Ascending aorta (tissue), 2 donors: ENCODE results near the gene TECPR2. TPM values are rescaled to one million over a fixed set of nuclear protein-coding genes. Genes with fewer than 3 reads are reported as not detected.

Experiments
- DNase-seq, 2 donors: peaks; one replicate each; pipeline ENCODE4 v3.0.0-alpha.2; 2019; ENCODE audit warnings: low spot score in 2 of 2
- H3K27ac ChIP-seq, 2 donors: fragments of 200-600 bp; sonication (generic); one replicate each; pipeline ENCODE4 v1.5.1; 2016 to 2017; ENCODE audit warnings: mild to moderate bottlenecking in 1 of 2
- H3K27me3 ChIP-seq: fragments of 200-600 bp; sonication (generic); one replicate; pipeline ENCODE4 v1.5.1; 2017
- H3K36me3 ChIP-seq, 2 donors: fragments of 200-600 bp; sonication (generic); one replicate each; pipeline ENCODE4 v1.5.1; 2016
- H3K4me1 ChIP-seq, 2 donors: fragments of 200-600 bp; sonication (generic); one replicate each; pipeline ENCODE4 v1.5.1; 2016 to 2017; ENCODE audit warnings: mild to moderate bottlenecking in 1 of 2
- H3K4me3 ChIP-seq, 2 donors: fragments of 200-600 bp; sonication (generic); one replicate each; pipeline ENCODE4 v1.5.1; 2016 to 2017; ENCODE audit warnings: mild to moderate bottlenecking in 1 of 2
- H3K9me3 ChIP-seq, 2 donors: fragments of 200-600 bp; sonication (generic); one replicate each; pipeline ENCODE4 v1.5.1; 2016
- intact Hi-C: fragments of 100-400 bp; cut with DNase I; formaldehyde crosslinking; loops from one replicate; pipeline ENCODE4 v1.15.1; 2023
- total RNA-seq: library from RNA; depleted of rRNA; stranded (reverse); fragments of >200 nt; gene quantifications from one replicate; pipeline ENCODE4 v1.1.0, GENCODE V29; 2016
- TF ChIP-seq, protein P1 (sequence below), 3 experiments: fragments of 200-600 bp in 2 of 3; fragments of 450-650 bp in 1 of 3; sonication (generic) in 2 of 3; IDR thresholded peaks; one replicate each; pipeline ENCODE4 v1.5.1; 2016 to 2019; ENCODE audit warnings: antibody characterized with exemption in 3 of 3, mild to moderate bottlenecking in 1 of 3, moderate library complexity in 1 of 3

TECPR2 gene
- total RNA-seq, 1 donor from 2014 or later: 27.0 TPM

DNA sequence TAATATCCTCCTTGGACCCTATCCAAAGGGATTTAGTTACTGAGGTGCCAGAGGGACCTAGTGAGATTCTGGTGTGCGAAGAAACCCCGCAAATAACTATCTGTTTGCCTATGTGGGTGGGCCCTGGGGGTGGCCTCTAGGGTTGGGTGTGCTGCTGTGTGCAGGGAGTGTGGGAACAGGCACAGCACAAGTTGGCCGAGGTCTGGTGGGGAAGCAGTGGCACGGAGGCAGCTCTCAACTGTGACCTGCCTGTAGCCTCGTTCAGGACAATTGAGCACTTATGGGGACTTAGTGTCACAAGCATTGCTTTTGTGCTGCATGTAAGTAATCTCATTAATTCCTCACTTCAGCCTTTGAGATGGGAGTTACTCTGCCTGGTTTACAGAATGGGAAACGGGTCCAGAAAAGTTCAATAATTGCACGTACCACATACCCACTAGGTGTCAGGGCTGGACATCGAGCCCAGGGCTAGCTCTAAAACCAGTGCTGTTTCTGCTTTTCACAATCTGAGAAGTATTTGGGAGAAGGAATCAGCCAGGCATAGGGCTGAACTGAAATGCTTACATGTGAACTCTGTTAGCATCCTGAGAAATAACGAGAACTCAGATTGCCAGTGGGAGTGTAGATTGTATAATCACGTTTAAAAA, 58.8 kb downstream of the TECPR2 start:
- Histone ChIP-seq H3K36me3 (peaks cover 4 to 28% of the 10 kb centered on the region in 2 donors), H3K27ac (no peak overlapping the region), H3K27me3 (no peaks in the 10 kb centered on the region), H3K4me1 (no peaks in the 10 kb centered on the region), H3K4me3 (no peak overlapping the region), H3K9me3 (no peaks in the 10 kb centered on the region)
- intact Hi-C loops: no loop called here
- DNase-seq: no peak
- TF ChIP-seq, protein P1, sequence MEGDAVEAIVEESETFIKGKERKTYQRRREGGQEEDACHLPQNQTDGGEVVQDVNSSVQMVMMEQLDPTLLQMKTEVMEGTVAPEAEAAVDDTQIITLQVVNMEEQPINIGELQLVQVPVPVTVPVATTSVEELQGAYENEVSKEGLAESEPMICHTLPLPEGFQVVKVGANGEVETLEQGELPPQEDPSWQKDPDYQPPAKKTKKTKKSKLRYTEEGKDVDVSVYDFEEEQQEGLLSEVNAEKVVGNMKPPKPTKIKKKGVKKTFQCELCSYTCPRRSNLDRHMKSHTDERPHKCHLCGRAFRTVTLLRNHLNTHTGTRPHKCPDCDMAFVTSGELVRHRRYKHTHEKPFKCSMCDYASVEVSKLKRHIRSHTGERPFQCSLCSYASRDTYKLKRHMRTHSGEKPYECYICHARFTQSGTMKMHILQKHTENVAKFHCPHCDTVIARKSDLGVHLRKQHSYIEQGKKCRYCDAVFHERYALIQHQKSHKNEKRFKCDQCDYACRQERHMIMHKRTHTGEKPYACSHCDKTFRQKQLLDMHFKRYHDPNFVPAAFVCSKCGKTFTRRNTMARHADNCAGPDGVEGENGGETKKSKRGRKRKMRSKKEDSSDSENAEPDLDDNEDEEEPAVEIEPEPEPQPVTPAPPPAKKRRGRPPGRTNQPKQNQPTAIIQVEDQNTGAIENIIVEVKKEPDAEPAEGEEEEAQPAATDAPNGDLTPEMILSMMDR (IDR thresholded peaks at IDR 0.05): no peak

DNA sequence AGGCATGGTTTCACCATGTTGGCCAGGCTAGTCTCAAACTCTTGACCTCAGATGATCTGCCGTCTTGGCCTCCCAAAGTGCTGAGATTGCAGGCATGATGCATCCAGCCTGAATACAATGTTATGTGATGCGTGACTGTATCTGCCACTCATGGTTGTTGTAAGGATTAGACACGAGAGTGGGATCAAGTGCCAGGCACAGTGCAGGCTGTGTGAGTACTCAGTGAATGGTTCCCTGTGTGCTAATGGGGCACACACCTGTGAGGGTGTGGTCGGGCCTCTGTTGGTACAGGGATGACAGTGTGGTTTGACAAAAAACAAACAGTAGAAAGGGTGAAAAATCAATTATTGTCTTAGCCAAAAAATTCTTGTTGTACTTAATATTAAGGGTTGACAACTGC, 61.8 kb downstream of the TECPR2 start:
- H3K4me3 ChIP-seq: no peak overlapping the region
- H3K9me3 ChIP-seq: no peaks in the 10 kb centered on the region
- no peaks in the 10 kb centered on the region for H3K4me1 ChIP-seq
- TF ChIP-seq, protein P1 (IDR thresholded peaks at IDR 0.05): no peak
- no peak for DNase-seq
- H3K27me3 ChIP-seq: no peaks in the 10 kb centered on the region
- H3K27ac ChIP-seq: no peak overlapping the region
- H3K36me3 ChIP-seq: peaks cover 3 to 50% of the 10 kb centered on the region in 2 donors
- intact Hi-C loops: no loop called here

DNA sequence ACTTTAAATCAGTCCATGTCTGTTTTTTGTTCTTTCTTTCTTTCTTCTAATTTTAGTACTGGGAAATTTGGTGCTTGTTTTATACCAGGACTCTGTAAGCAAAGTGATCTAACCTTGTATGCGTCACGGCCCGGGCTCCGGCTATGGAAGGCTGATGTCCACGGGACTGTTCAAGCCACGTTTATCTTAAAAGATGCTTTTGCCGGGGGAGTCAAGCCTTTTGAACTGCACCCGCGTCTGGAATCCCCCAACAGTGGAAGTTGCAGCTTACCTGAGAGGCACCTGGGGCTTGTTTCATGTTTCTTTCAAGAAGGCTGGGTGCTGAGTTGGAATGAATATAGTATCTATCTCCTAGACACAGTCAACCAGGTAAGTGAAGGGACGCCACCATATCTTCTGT, 62.2 kb downstream of the TECPR2 start:
- intact Hi-C loops: no loop called here
- no peak overlapping the region for H3K4me3 ChIP-seq
- TF ChIP-seq, protein P1 (IDR thresholded peaks at IDR 0.05): no peak
- no peaks in the 10 kb centered on the region for H3K9me3 ChIP-seq
- DNase-seq: no peak
- peaks cover 3 to 50% of the 10 kb centered on the region in 2 donors for H3K36me3 ChIP-seq
- no peaks in the 10 kb centered on the region for H3K4me1 ChIP-seq
- H3K27me3 ChIP-seq: no peaks in the 10 kb centered on the region
- no peak overlapping the region for H3K27ac ChIP-seq

DNA sequence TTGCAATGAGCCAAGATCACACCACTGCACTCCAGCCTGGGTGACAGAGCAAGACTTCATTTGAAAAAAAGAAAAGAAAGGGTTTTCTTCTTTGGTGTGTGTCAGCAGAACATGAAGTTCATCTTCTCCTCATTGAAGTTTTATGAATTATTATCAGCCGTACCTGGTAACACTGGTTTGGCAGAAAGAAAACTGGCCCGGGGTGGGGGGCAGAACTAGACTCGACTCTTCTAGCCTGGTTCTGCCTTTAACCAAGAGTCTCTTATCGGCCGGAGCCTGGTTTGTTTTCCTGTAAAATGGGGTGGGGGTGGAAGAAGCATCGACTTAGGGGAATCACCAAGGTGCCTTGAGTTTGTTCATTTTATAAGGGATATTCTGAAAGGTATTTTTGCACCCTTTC, 64.1 kb downstream of the TECPR2 start:
- no peak for DNase-seq
- H3K27ac ChIP-seq: no peak overlapping the region
- H3K9me3 ChIP-seq: no peaks in the 10 kb centered on the region
- H3K36me3 ChIP-seq: peaks cover 6 to 40% of the 10 kb centered on the region in 2 donors
- intact Hi-C loops: no loop called here
- TF ChIP-seq, protein P1 (IDR thresholded peaks at IDR 0.05): no peak
- no peaks in the 10 kb centered on the region for H3K4me1 ChIP-seq
- H3K4me3 ChIP-seq: no peak overlapping the region
- H3K27me3 ChIP-seq: no peaks in the 10 kb centered on the region

DNA sequence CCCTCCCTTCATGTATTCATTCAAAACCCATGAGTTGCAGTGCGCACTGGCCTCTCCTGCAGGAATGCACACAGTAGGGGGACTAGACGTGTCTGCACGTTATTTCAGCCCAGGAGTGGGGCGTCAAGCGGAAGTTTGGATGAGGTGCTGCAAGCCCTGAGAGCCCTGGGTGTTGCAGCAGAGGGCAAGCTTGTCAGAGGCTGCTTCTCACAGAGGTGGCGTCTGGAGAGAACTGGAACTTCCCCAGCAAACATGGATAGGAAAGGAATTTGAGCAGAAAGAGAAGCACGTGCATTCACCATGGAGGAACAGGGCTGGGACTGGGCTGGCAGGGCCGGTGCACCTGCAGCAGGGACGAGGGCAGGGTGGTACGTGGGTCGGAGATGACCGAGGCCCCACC, 64.9 kb downstream of the TECPR2 start:
- Histone ChIP-seq H3K27ac (no peak overlapping the region), H3K36me3 (peaks cover 6 to 45% of the 10 kb centered on the region in 2 donors), H3K4me1 (no peaks in the 10 kb centered on the region), H3K9me3 (no peaks in the 10 kb centered on the region), H3K27me3 (no peaks in the 10 kb centered on the region), H3K4me3 (no peak overlapping the region)
- TF ChIP-seq, protein P1 (IDR thresholded peaks at IDR 0.05): no peak
- no peak for DNase-seq
- intact Hi-C loops: no loop called here
